ENCODE results near the gene GATAD2B.

GATAD2B gene

DNA sequence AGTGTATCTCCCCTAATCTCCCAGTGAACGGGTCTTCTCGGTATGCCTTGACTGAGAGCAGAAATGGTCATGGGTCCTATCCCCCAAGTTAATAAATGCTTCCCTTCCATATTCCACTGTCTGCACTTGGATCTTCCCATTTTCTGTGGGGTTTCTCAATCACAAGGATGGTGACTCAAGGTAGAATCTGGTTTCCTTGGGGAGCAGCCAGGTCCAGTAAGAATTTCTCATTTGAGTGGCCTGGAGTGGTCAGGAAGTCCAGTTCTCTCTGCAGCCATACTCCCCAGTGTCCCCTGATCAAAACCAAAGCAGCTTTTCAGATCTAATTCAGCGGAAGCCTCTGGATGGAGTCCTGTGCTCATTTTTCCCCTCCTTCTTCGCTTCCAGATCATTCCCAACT, 162.3 kb downstream of the GATAD2B start:
- TF ChIP-seq TOX (CRISPR knock-in tag; IDR thresholded peaks at IDR 0.05; ENCODE audit: borderline replicate concordance) (no peak), ARNTL (CRISPR knock-in tag; IDR thresholded peaks at IDR 0.05; ENCODE audit: borderline replicate concordance, low read depth) (no peak), ZNF565 (CRISPR knock-in tag; conservative IDR thresholded peaks at IDR 0.05; ENCODE audit: low read depth) (no peak), PPARA (CRISPR knock-in tag; IDR thresholded peaks at IDR 0.05; ENCODE audit: borderline replicate concordance) (no peak), ZFP30 (CRISPR knock-in tag; IDR thresholded peaks at IDR 0.05) (no peak), ESRRG (CRISPR knock-in tag; IDR thresholded peaks at IDR 0.05) (no peak), CSDC2 (CRISPR knock-in tag; IDR thresholded peaks at IDR 0.05) (no peak)
- TF ChIP-seq, protein P1, sequence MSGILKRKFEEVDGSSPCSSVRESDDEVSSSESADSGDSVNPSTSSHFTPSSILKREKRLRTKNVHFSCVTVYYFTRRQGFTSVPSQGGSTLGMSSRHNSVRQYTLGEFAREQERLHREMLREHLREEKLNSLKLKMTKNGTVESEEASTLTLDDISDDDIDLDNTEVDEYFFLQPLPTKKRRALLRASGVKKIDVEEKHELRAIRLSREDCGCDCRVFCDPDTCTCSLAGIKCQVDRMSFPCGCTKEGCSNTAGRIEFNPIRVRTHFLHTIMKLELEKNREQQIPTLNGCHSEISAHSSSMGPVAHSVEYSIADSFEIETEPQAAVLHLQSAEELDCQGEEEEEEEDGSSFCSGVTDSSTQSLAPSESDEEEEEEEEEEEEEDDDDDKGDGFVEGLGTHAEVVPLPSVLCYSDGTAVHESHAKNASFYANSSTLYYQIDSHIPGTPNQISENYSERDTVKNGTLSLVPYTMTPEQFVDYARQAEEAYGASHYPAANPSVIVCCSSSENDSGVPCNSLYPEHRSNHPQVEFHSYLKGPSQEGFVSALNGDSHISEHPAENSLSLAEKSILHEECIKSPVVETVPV (CRISPR knock-in tag; IDR thresholded peaks at IDR 0.05) = no peak

More for the DNA sequence above, 162.3 kb downstream of the GATAD2B start:
- no peak for ATAC-seq
